DOHH2 (cell line): ENCODE measurements around the gene PKD2.

ENCODE experiments used
- H3F3A ChIP-seq: fragments of 200-600 bp; sonication (generic), shearing (Covaris generic); 2 replicates; pipeline ENCODE4 v1.6.0; 2016; ENCODE audit warnings: antibody characterized with exemption, mild to moderate bottlenecking; ENCODE audit not compliant: control insufficient read depth, insufficient read depth
- H3K27ac ChIP-seq: fragments of 200-600 bp; sonication (generic); 2 replicates; pipeline ENCODE4 v1.5.1; 2014; ENCODE audit warnings: low read depth, mild to moderate bottlenecking, low read length, moderate library complexity
- H3K27me3 ChIP-seq: fragments of 200-600 bp; sonication (generic); 2 replicates; pipeline ENCODE4 v1.6.1; 2014; ENCODE audit warnings: mild to moderate bottlenecking, low read length, mixed read lengths; ENCODE audit not compliant: control insufficient read depth
- H3K36me3 ChIP-seq: fragments of 200-600 bp; sonication (generic); 2 replicates; pipeline ENCODE4 v1.6.1; 2014; ENCODE audit warnings: mild to moderate bottlenecking, low read length, moderate library complexity, mixed read lengths; ENCODE audit not compliant: control insufficient read depth
- H3K4me1 ChIP-seq: fragments of 200-600 bp; sonication (generic); 2 replicates; pipeline ENCODE4 v1.6.1; 2014; ENCODE audit warnings: mild to moderate bottlenecking, low read length, mixed read lengths; ENCODE audit not compliant: control insufficient read depth
- H3K4me2 ChIP-seq: fragments of 200-600 bp; sonication (generic); 2 replicates; pipeline ENCODE4 v1.6.0; 2014; ENCODE audit warnings: mild to moderate bottlenecking, low read length, moderate library complexity
- H3K4me3 ChIP-seq: fragments of 200-600 bp; sonication (generic); 2 replicates; pipeline ENCODE4 v1.5.1; 2014; ENCODE audit warnings: mild to moderate bottlenecking, low read length, mixed read lengths
- H3K79me2 ChIP-seq: fragments of 200-600 bp; sonication (generic); 2 replicates; pipeline ENCODE4 v1.6.1; 2014; ENCODE audit warnings: mild to moderate bottlenecking, low read length, mixed read lengths; ENCODE audit not compliant: control insufficient read depth
- H3K9me2 ChIP-seq: fragments of 200-600 bp; sonication (generic); replicated peaks from 2 replicates; pipeline ENCODE4 v1.6.1; 2014; ENCODE audit warnings: mild to moderate bottlenecking, low read length, mixed read lengths; ENCODE audit not compliant: control insufficient read depth
- H3K9me3 ChIP-seq: fragments of 200-600 bp; sonication (generic); 2 replicates; pipeline ENCODE4 v1.6.1; 2014; ENCODE audit warnings: antibody characterized with exemption, low read length, mixed read lengths; ENCODE audit not compliant: control insufficient read depth, insufficient read depth
- H4K20me1 ChIP-seq: fragments of 200-600 bp; sonication (generic); 2 replicates; pipeline ENCODE4 v1.6.0; 2014; ENCODE audit warnings: low read depth, mild to moderate bottlenecking, antibody characterized with exemption, low read length, moderate library complexity; ENCODE audit not compliant: control insufficient read depth, insufficient read depth
- EZH2phosphoT487 ChIP-seq: fragments of 200-600 bp; sonication (generic); IDR thresholded peaks from 2 replicates; pipeline ENCODE4 v1.6.1; 2017; ENCODE audit warnings: borderline replicate concordance, mild to moderate bottlenecking, antibody characterized with exemption, low read length, moderate library complexity, mixed read lengths
- TF ChIP-seq, protein P1 (sequence below): fragments of 200-600 bp; sonication (generic); IDR thresholded peaks from one replicate; pipeline ENCODE4 v1.5.1; 2014; ENCODE audit warnings: antibody characterized with exemption, mild to moderate bottlenecking, low read depth, low read length; ENCODE audit not compliant: poor library complexity, severe bottlenecking

PKD2 gene

GRCh38 chr4:88093874-88094273, 86.4 kb downstream of the PKD2 start:
- Histone ChIP-seq H3F3A (no peaks in the 10 kb centered on the region), H3K27ac (no peak overlapping the region), H3K27me3 (0 out of 2 replicates have a peak, but pooled peaks cover 3% of the 10 kb centered on the region), H3K79me2 (no peaks in the 10 kb centered on the region), H3K36me3 (no peaks in the 10 kb centered on the region), H3K4me3 (no peak overlapping the region), H3K4me1 (0 out of 2 replicates have a peak, but pooled peaks cover 2% of the 10 kb centered on the region), H3K9me3 (no peaks in the 10 kb centered on the region), H3K9me2 (no peaks in the 10 kb centered on the region), H3K4me2 (no peak overlapping the region), H4K20me1 (no peaks in the 10 kb centered on the region)
- no peak for TF ChIP-seq EZH2phosphoT487
- TF ChIP-seq, protein P1, sequence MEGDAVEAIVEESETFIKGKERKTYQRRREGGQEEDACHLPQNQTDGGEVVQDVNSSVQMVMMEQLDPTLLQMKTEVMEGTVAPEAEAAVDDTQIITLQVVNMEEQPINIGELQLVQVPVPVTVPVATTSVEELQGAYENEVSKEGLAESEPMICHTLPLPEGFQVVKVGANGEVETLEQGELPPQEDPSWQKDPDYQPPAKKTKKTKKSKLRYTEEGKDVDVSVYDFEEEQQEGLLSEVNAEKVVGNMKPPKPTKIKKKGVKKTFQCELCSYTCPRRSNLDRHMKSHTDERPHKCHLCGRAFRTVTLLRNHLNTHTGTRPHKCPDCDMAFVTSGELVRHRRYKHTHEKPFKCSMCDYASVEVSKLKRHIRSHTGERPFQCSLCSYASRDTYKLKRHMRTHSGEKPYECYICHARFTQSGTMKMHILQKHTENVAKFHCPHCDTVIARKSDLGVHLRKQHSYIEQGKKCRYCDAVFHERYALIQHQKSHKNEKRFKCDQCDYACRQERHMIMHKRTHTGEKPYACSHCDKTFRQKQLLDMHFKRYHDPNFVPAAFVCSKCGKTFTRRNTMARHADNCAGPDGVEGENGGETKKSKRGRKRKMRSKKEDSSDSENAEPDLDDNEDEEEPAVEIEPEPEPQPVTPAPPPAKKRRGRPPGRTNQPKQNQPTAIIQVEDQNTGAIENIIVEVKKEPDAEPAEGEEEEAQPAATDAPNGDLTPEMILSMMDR = no peak

GRCh38 chr4:88097301-88097700, 89.9 kb downstream of the PKD2 start:
- H3F3A ChIP-seq = no peaks in the 10 kb centered on the region
- TF ChIP-seq, protein P1 = no peak
- TF ChIP-seq EZH2phosphoT487 = no peak
- no peaks in the 10 kb centered on the region for H3K9me2 ChIP-seq
- H3K27me3 ChIP-seq = peaks cover 3% of the 10 kb centered on the region; the same call in 1 of the 2 replicates
- no peaks in the 10 kb centered on the region for H3K36me3 ChIP-seq
- H3K9me3 ChIP-seq = no peaks in the 10 kb centered on the region
- H4K20me1 ChIP-seq = no peaks in the 10 kb centered on the region
- H3K27ac ChIP-seq = no peak overlapping the region
- H3K4me3 ChIP-seq = no peak overlapping the region
- H3K4me2 ChIP-seq = no peak overlapping the region
- H3K4me1 ChIP-seq = 0 out of 2 replicates have a peak, but pooled peaks cover 5% of the 10 kb centered on the region
- H3K79me2 ChIP-seq = no peaks in the 10 kb centered on the region

GRCh38 chr4:88097781-88098180, 90.3 kb downstream of the PKD2 start:
- no peaks in the 10 kb centered on the region for H3K79me2 ChIP-seq
- H3K9me2 ChIP-seq = no peaks in the 10 kb centered on the region
- TF ChIP-seq EZH2phosphoT487 = no peak
- TF ChIP-seq, protein P1 = no peak
- no peak overlapping the region for H3K4me3 ChIP-seq
- H3K9me3 ChIP-seq = no peaks in the 10 kb centered on the region
- no peak overlapping the region for H3K4me2 ChIP-seq
- no peak overlapping the region for H3K27ac ChIP-seq
- 0 out of 2 replicates have a peak, but pooled peaks cover 5% of the 10 kb centered on the region for H3K4me1 ChIP-seq
- H3F3A ChIP-seq = no peaks in the 10 kb centered on the region
- no peaks in the 10 kb centered on the region for H4K20me1 ChIP-seq
- H3K27me3 ChIP-seq = no peaks in the 10 kb centered on the region; the same call in 1 of the 2 replicates
- no peaks in the 10 kb centered on the region for H3K36me3 ChIP-seq
